ENCODE results near the gene HPCAL1.

The HPCAL1 gene

DNA sequence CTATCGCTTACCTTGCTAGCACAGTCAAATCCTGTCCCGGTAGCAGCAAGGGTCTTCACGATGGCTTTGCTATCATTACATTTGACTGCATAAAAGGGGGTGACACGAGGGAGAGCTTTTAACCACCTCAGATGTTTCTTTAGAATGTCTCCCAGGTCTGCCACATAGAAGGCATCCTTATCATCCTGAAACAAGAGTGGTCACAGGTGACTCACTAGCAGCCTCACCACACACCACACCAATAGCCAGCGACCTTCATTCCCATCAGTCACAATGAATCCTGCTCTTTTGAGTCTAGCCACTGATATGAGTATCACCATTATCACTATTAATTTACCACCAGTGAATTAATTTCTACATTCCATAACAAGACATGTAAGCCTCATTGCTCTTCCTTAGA is 141.8 kb downstream of the HPCAL1 start:
- no peak overlapping the region for H4K12ac ChIP-seq (ENCODE audit: low read depth, low read length)
- H4K91ac ChIP-seq (ENCODE audit: low read depth, low read length) = no peak overlapping the region
- H3K4ac ChIP-seq (ENCODE audit: low read depth, low read length) = no peak overlapping the region
- peaks cover 12% of the 10 kb centered on the region for H3K79me1 ChIP-seq (ENCODE audit: low read length)
- no peak overlapping the region for H3K23ac ChIP-seq (ENCODE audit: low read length)
- no CpG with 5 or more reads among the region's 5 CpGs for WGBS (ENCODE audit: extremely low coverage, insufficient coverage, insufficient read length)
- H2BK120ac ChIP-seq (ENCODE audit: insufficient read depth, low read length, poor library complexity) = no peak overlapping the region
- DNase-seq = no peak
- H3K27me3 ChIP-seq (ENCODE audit: insufficient read depth, low read length) = no peaks in the 10 kb centered on the region
- H3K4me3 ChIP-seq (ENCODE audit: low read depth, low read length) = no peak overlapping the region
- no peak overlapping the region for H3K4me2 ChIP-seq (ENCODE audit: low read length)
- peaks cover 6 to 7% of the 10 kb centered on the region in 2 experiments for H3K4me1 ChIP-seq (ENCODE audit: control insufficient read depth in 1 of 2, insufficient read depth in 2 of 2, low read length in 2 of 2)
- H2BK12ac ChIP-seq (ENCODE audit: low read length) = no peak overlapping the region
- no peak overlapping the region for H3K18ac ChIP-seq (ENCODE audit: low read length)
- H4K8ac ChIP-seq (ENCODE audit: low read depth, low read length) = no peak overlapping the region
- peaks cover 4% of the 10 kb centered on the region for H3K79me2 ChIP-seq (ENCODE audit: control insufficient read depth, insufficient read depth, low read length, poor library complexity)
- H3K14ac ChIP-seq (ENCODE audit: low read length) = no peak overlapping the region
- peaks cover 25 to 37% of the 10 kb centered on the region in 2 experiments for H3K36me3 ChIP-seq (ENCODE audit: control insufficient read depth in 1 of 2, insufficient read depth in 2 of 2, low read length in 2 of 2)
- H3K9ac ChIP-seq (ENCODE audit: low read length) = no peak overlapping the region
- no peak overlapping the region for H2AK5ac ChIP-seq (ENCODE audit: low read length)
- H2BK5ac ChIP-seq (ENCODE audit: low read depth, low read length, poor library complexity) = no peak overlapping the region
- no peak overlapping the region for H2AFZ ChIP-seq (ENCODE audit: insufficient read depth, low read length, poor library complexity)
- no peak overlapping the region for H3K27ac ChIP-seq (ENCODE audit: low read depth, low read length)
- peaks cover 2% of the 10 kb centered on the region for H3K9me3 ChIP-seq (ENCODE audit: insufficient read depth, low read depth, low read length)

DNA sequence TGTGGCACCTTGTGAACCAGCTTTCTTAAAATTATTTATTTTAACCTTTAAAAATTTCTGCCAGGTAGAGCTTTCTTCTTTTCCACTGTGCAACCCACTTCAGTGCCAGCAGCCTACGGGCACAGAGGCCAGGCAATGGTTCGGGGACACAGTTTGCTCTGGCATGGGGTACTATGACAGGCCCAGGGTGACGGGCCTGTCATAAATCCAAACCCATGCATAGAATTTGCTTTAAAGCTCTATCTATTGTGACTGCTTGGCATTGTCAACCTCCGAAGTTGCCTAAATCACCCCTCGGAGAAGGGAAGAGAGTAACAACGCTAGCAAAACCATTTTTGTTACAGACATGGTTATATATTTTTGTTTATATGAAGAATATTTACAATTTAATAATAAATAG is 143.9 kb downstream of the HPCAL1 start:
- no peak overlapping the region for H3K18ac ChIP-seq (ENCODE audit: low read length)
- no peak overlapping the region for H3K27ac ChIP-seq (ENCODE audit: low read depth, low read length)
- no peak overlapping the region for H2BK12ac ChIP-seq (ENCODE audit: low read length)

DNA sequence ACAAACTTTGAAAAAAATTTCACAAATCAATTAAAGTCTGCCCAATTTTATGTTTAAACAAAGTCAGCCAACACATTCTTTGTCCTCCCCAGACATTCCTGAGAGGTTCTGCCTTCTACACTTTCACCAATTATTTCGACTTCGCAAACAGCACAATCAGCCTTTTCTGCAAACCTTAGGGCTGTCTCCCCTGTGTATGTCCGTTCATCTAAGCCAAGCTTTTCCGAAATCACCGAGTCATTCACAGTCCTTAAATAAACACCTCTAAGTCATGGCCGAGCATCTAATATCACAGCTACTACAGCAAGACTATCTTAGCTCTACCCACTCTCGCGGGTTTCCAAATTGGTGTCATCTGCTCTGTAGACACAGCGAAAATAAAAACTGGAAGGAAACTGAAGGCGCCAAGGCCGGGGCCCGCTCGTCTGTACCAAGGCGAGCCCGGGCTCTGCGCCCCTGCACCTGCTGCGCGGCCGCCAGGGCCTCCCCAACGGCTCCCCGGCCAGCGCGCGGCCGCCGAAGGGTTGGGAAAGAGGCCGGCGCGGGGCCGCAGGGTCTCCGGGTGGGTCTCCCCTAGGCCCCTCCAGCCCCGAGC is 144.7 kb downstream of the HPCAL1 start:
- Histone ChIP-seq H3K9ac (ENCODE audit: low read length) (peak overlapping the region; percentile 63), H4K12ac (ENCODE audit: low read depth, low read length) (peak overlapping the region; percentile 57), H3K79me1 (ENCODE audit: low read length) (peaks cover 12% of the 10 kb centered on the region), H2AK5ac (ENCODE audit: low read length) (no peak overlapping the region), H3K18ac (ENCODE audit: low read length) (peak overlapping the region; percentile 91), H3K27me3 (ENCODE audit: insufficient read depth, low read length) (no peaks in the 10 kb centered on the region), H4K91ac (ENCODE audit: low read depth, low read length) (peak overlapping the region; percentile 93), H3K4ac (ENCODE audit: low read depth, low read length) (peak overlapping the region; percentile 48), H2BK5ac (ENCODE audit: low read depth, low read length, poor library complexity) (no peak overlapping the region), H2AFZ (ENCODE audit: insufficient read depth, low read length, poor library complexity) (peak overlapping the region; percentile 75), H2BK12ac (ENCODE audit: low read length) (peak overlapping the region; percentile 17), H3K23ac (ENCODE audit: low read length) (no peak overlapping the region), H3K4me3 (ENCODE audit: low read depth, low read length) (peak overlapping the region; percentile 80), H3K36me3 (ENCODE audit: control insufficient read depth in 1 of 2, insufficient read depth in 2 of 2, low read length in 2 of 2) (peaks cover 9 to 12% of the 10 kb centered on the region in 2 experiments), H3K9me3 (ENCODE audit: insufficient read depth, low read depth, low read length) (no peaks in the 10 kb centered on the region), H2BK120ac (ENCODE audit: insufficient read depth, low read length, poor library complexity) (peak overlapping the region; percentile 90), H3K4me1 (ENCODE audit: control insufficient read depth in 1 of 2, insufficient read depth in 2 of 2, low read length in 2 of 2) (peaks cover 6 to 7% of the 10 kb centered on the region in 2 experiments), H3K14ac (ENCODE audit: low read length) (peak overlapping the region; percentile 94), H4K8ac (ENCODE audit: low read depth, low read length) (peak overlapping the region; percentile 93), H3K79me2 (ENCODE audit: control insufficient read depth, insufficient read depth, low read length, poor library complexity) (peaks cover 4% of the 10 kb centered on the region), H3K4me2 (ENCODE audit: low read length) (peak overlapping the region; percentile 71), H3K27ac (ENCODE audit: low read depth, low read length) (no peak overlapping the region)
- no CpG with 5 or more reads among the region's 32 CpGs for WGBS (ENCODE audit: extremely low coverage, insufficient coverage, insufficient read length)
- no peak for DNase-seq

More for the DNA sequence above, 143.9 kb downstream of the HPCAL1 start:
- Histone ChIP-seq H2BK120ac (ENCODE audit: insufficient read depth, low read length, poor library complexity) (no peak overlapping the region), H3K9ac (ENCODE audit: low read length) (no peak overlapping the region), H3K14ac (ENCODE audit: low read length) (no peak overlapping the region), H2BK5ac (ENCODE audit: low read depth, low read length, poor library complexity) (no peak overlapping the region), H3K4ac (ENCODE audit: low read depth, low read length) (peak overlapping the region; percentile 47), H3K23ac (ENCODE audit: low read length) (no peak overlapping the region), H3K4me1 (ENCODE audit: control insufficient read depth in 1 of 2, insufficient read depth in 2 of 2, low read length in 2 of 2) (peaks cover 6 to 7% of the 10 kb centered on the region in 2 experiments), H2AFZ (ENCODE audit: insufficient read depth, low read length, poor library complexity) (no peak overlapping the region), H3K27me3 (ENCODE audit: insufficient read depth, low read length) (no peaks in the 10 kb centered on the region), H4K12ac (ENCODE audit: low read depth, low read length) (no peak overlapping the region), H3K79me2 (ENCODE audit: control insufficient read depth, insufficient read depth, low read length, poor library complexity) (peaks cover 4% of the 10 kb centered on the region), H4K91ac (ENCODE audit: low read depth, low read length) (no peak overlapping the region), H3K4me2 (ENCODE audit: low read length) (peak overlapping the region; percentile 46), H3K9me3 (ENCODE audit: insufficient read depth, low read depth, low read length) (no peaks in the 10 kb centered on the region), H3K4me3 (ENCODE audit: low read depth, low read length) (no peak overlapping the region), H3K79me1 (ENCODE audit: low read length) (peaks cover 12% of the 10 kb centered on the region), H4K8ac (ENCODE audit: low read depth, low read length) (no peak overlapping the region), H2AK5ac (ENCODE audit: low read length) (no peak overlapping the region), H3K36me3 (ENCODE audit: control insufficient read depth in 1 of 2, insufficient read depth in 2 of 2, low read length in 2 of 2) (peaks cover 10 to 18% of the 10 kb centered on the region in 2 experiments)
- no peak for DNase-seq
- WGBS (ENCODE audit: extremely low coverage, insufficient coverage, insufficient read length) = no CpG with 5 or more reads among the region's 6 CpGs

DNA sequence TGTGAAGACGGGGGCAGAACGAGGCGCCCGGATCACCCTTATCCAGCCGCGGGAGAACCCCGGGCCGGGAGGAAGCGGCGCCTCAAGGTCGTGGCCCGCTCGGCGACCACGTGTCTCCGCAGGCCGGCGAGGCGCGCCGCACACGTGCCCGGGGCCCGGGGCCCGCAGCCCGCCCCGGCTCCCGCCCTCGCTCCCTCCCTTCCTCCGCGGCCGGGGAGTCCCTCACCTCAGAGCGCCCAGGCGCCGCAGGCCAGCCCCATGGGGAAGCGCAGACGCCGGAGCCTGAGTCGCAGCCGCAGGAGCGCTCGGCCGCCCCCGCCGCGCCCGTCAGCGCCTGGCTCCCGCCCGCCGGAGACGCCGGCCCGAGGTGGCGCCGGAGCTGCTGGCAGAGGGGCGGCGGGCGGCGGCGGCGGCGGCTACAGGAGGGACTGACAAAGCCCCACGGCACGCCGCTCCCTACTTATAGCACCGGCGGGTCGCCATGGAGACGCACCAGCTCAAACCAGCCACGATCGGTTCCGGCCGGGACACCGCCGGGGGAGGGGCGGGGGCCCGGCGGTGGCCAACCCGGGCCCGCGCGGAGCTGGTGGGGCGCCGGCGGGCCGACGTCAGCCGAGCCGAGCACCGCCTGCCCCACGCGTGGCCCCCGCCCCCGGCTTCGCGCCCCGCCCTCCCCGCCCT is 145.3 kb downstream of the HPCAL1 start, which contains the start of gene ODC1:
ODC1 (minus strand) TSS at position 433 of the 681 bp plus-strand sequence. CDS start 3,295 bp downstream, outside the sequence.
- peak within 1 kb of the TSS; percentile 75 for H2AFZ ChIP-seq (ENCODE audit: insufficient read depth, low read length, poor library complexity)
- H3K27ac ChIP-seq (ENCODE audit: low read depth, low read length) = peak within 1 kb of the TSS; percentile 43
- peaks cover 6 to 7% of the 10 kb centered on the region in 2 experiments for H3K4me1 ChIP-seq (ENCODE audit: control insufficient read depth in 1 of 2, insufficient read depth in 2 of 2, low read length in 2 of 2)
- peak within 1 kb of the TSS; percentile 94 for H3K14ac ChIP-seq (ENCODE audit: low read length)
- peak within 1 kb of the TSS; percentile 91 for H3K18ac ChIP-seq (ENCODE audit: low read length)
- peak within 1 kb of the TSS; percentile 80 for H3K4me3 ChIP-seq (ENCODE audit: low read depth, low read length)
- H2BK5ac ChIP-seq (ENCODE audit: low read depth, low read length, poor library complexity) = peak within 1 kb of the TSS; percentile 67
- peaks cover 4% of the 10 kb centered on the region for H3K79me2 ChIP-seq (ENCODE audit: control insufficient read depth, insufficient read depth, low read length, poor library complexity)
- H3K4me2 ChIP-seq (ENCODE audit: low read length) = peak within 1 kb of the TSS; percentile 71
- no peak within 1 kb of the TSS for H3K23ac ChIP-seq (ENCODE audit: low read length)
- peaks cover 12% of the 10 kb centered on the region for H3K79me1 ChIP-seq (ENCODE audit: low read length)
- no CpG with 5 or more reads among the region's 99 CpGs for WGBS (ENCODE audit: extremely low coverage, insufficient coverage, insufficient read length)
- peak within 1 kb of the TSS; percentile 93 for H4K91ac ChIP-seq (ENCODE audit: low read depth, low read length)
- H4K8ac ChIP-seq (ENCODE audit: low read depth, low read length) = peak within 1 kb of the TSS; percentile 93
- H3K9me3 ChIP-seq (ENCODE audit: insufficient read depth, low read depth, low read length) = no peaks in the 10 kb centered on the region
- no peaks in the 10 kb centered on the region for H3K27me3 ChIP-seq (ENCODE audit: insufficient read depth, low read length)
- peaks cover 6 to 12% of the 10 kb centered on the region in 2 experiments for H3K36me3 ChIP-seq (ENCODE audit: control insufficient read depth in 1 of 2, insufficient read depth in 2 of 2, low read length in 2 of 2)
- H3K9ac ChIP-seq (ENCODE audit: low read length) = peak within 1 kb of the TSS; percentile 63
- peak within 1 kb of the TSS; percentile 72 for H2BK12ac ChIP-seq (ENCODE audit: low read length)
- DNase-seq = peak in 1 of 2 donors; percentile 79
- peak within 1 kb of the TSS; percentile 48 for H3K4ac ChIP-seq (ENCODE audit: low read depth, low read length)
- H2AK5ac ChIP-seq (ENCODE audit: low read length) = no peak within 1 kb of the TSS
- H4K12ac ChIP-seq (ENCODE audit: low read depth, low read length) = peak within 1 kb of the TSS; percentile 57
- H2BK120ac ChIP-seq (ENCODE audit: insufficient read depth, low read length, poor library complexity) = peak within 1 kb of the TSS; percentile 90
